Measurements from ENCODE around the gene INSM2. TPM values are rescaled to one million over a fixed set of nuclear protein-coding genes. Genes with fewer than 3 reads are reported as not detected.

Gene INSM2
- polyA plus RNA-seq, 1 donor (not counting 4 experiments of a cell fraction or from before 2014, with no cell fraction given): not detected

- Histone ChIP-seq H3K9me3 (ENCODE audit: control insufficient read depth, low read depth, low read length) (no peaks in the 10 kb centered on the region), H3K9me1 (ENCODE audit: control insufficient read depth, extremely low read depth, insufficient read depth, low read length) (no peaks in the 10 kb centered on the region), H3K27ac (ENCODE audit: control insufficient read depth, insufficient read depth, low read length) (no peak overlapping the region), H4K20me1 (ENCODE audit: control insufficient read depth, extremely low read depth, insufficient read depth, low read length) (no peaks in the 10 kb centered on the region), H3K4me1 (ENCODE audit: control insufficient read depth, extremely low read depth, insufficient read depth, low read length) (no peaks in the 10 kb centered on the region), H3K4me2 (ENCODE audit: control insufficient read depth, extremely low read depth, insufficient read depth, low read depth, low read length) (no peak overlapping the region), H3K36me3 (ENCODE audit: control insufficient read depth in 2 of 2, extremely low read depth in 1 of 2, insufficient read depth in 2 of 2, low read length in 2 of 2) (no peaks in the 10 kb centered on the region), H3K79me2 (ENCODE audit: control insufficient read depth, insufficient read depth, low read length) (no peaks in the 10 kb centered on the region), H3K27me3 (ENCODE audit: control insufficient read depth, extremely low read depth, insufficient read depth, low read length) (no peaks in the 10 kb centered on the region), H2AFZ (ENCODE audit: control insufficient read depth, low read length) (no peak overlapping the region), H3K9ac (ENCODE audit: control insufficient read depth, extremely low read depth, insufficient read depth, low read length) (no peak overlapping the region), H3K4me3 (ENCODE audit: control insufficient read depth in 2 of 3, extremely low read depth in 1 of 3, insufficient read depth in 2 of 3, low read depth in 1 of 3, low read length in 3 of 3) (no peak overlapping the region)
- FAIRE-seq (no peak), DNase-seq (ENCODE audit: low read depth, low spot score) (no peak)
- TF ChIP-seq, protein P1, sequence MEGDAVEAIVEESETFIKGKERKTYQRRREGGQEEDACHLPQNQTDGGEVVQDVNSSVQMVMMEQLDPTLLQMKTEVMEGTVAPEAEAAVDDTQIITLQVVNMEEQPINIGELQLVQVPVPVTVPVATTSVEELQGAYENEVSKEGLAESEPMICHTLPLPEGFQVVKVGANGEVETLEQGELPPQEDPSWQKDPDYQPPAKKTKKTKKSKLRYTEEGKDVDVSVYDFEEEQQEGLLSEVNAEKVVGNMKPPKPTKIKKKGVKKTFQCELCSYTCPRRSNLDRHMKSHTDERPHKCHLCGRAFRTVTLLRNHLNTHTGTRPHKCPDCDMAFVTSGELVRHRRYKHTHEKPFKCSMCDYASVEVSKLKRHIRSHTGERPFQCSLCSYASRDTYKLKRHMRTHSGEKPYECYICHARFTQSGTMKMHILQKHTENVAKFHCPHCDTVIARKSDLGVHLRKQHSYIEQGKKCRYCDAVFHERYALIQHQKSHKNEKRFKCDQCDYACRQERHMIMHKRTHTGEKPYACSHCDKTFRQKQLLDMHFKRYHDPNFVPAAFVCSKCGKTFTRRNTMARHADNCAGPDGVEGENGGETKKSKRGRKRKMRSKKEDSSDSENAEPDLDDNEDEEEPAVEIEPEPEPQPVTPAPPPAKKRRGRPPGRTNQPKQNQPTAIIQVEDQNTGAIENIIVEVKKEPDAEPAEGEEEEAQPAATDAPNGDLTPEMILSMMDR (optimal IDR thresholded peaks at IDR 0.05 in 1 of 3, IDR thresholded peaks at IDR 0.05 in 1 of 3, conservative IDR thresholded peaks at IDR 0.05 in 1 of 3; ENCODE audit: extremely low read depth in 1 of 3, insufficient read depth in 2 of 3, low read length in 3 of 3): no peak
- no peak for TF ChIP-seq EZH2 (IDR thresholded peaks at IDR 0.05; ENCODE audit: low read length)
- dilution Hi-C loops (cut with MboI; ENCODE audit: extremely low pct_ligation_motif_present, low sequenced_read_pairs): no loop called here
These were observed 18.0 kb upstream of the INSM2 start for GRCh38 chr14:35515916-35516315.

- no peaks in the 10 kb centered on the region for H3K4me1 ChIP-seq (ENCODE audit: control insufficient read depth, extremely low read depth, insufficient read depth, low read length)
- H3K9me1 ChIP-seq (ENCODE audit: control insufficient read depth, extremely low read depth, insufficient read depth, low read length): no peaks in the 10 kb centered on the region
- peaks cover 3% of the 10 kb centered on the region for H3K27me3 ChIP-seq (ENCODE audit: control insufficient read depth, extremely low read depth, insufficient read depth, low read length)
- H3K9me3 ChIP-seq (ENCODE audit: control insufficient read depth, low read depth, low read length): no peaks in the 10 kb centered on the region
- no peak overlapping the region for H3K4me2 ChIP-seq (ENCODE audit: control insufficient read depth, extremely low read depth, insufficient read depth, low read depth, low read length)
- DNase-seq (ENCODE audit: low read depth, low spot score): no peak
- no peak overlapping the region for H2AFZ ChIP-seq (ENCODE audit: control insufficient read depth, low read length)
- no peaks in the 10 kb centered on the region for H4K20me1 ChIP-seq (ENCODE audit: control insufficient read depth, extremely low read depth, insufficient read depth, low read length)
- H3K4me3 ChIP-seq (ENCODE audit: control insufficient read depth in 2 of 3, extremely low read depth in 1 of 3, insufficient read depth in 2 of 3, low read depth in 1 of 3, low read length in 3 of 3): no peak overlapping the region
- no peaks in the 10 kb centered on the region for H3K36me3 ChIP-seq (ENCODE audit: control insufficient read depth in 2 of 2, extremely low read depth in 1 of 2, insufficient read depth in 2 of 2, low read length in 2 of 2)
- dilution Hi-C loops (cut with MboI; ENCODE audit: extremely low pct_ligation_motif_present, low sequenced_read_pairs): no loop called here
- no peak for TF ChIP-seq EZH2 (IDR thresholded peaks at IDR 0.05; ENCODE audit: low read length)
- no peaks in the 10 kb centered on the region for H3K79me2 ChIP-seq (ENCODE audit: control insufficient read depth, insufficient read depth, low read length)
- no peak for FAIRE-seq
- H3K9ac ChIP-seq (ENCODE audit: control insufficient read depth, extremely low read depth, insufficient read depth, low read length): no peak overlapping the region
- no peak overlapping the region for H3K27ac ChIP-seq (ENCODE audit: control insufficient read depth, insufficient read depth, low read length)
These were observed 14.0 kb upstream of the INSM2 start for GRCh38 chr14:35519986-35520385.

DNA sequence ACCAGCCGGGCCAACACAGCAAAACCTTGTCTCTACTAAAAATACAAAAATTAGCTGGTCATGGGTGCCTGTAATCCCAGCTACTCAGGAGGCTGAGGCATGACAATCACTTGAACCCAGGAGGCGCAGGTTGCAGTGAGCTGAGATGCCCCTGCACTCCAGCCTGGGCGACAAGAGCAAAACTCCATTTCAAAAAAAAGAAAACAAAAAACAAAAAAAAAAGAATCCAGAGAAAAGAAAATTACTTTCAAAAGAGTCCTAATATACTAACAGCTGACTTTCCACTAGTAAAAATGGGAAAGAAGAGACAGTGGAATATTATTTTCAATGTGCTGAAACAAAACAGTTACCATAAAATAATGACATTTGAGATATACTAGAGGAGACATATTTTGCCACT lies 8.3 kb upstream of the INSM2 start:
- H3K4me1 ChIP-seq (ENCODE audit: control insufficient read depth, extremely low read depth, insufficient read depth, low read length): no peaks in the 10 kb centered on the region
- no peak overlapping the region for H3K4me3 ChIP-seq (ENCODE audit: control insufficient read depth in 2 of 3, extremely low read depth in 1 of 3, insufficient read depth in 2 of 3, low read depth in 1 of 3, low read length in 3 of 3)
- H4K20me1 ChIP-seq (ENCODE audit: control insufficient read depth, extremely low read depth, insufficient read depth, low read length): no peaks in the 10 kb centered on the region
- no peaks in the 10 kb centered on the region for H3K79me2 ChIP-seq (ENCODE audit: control insufficient read depth, insufficient read depth, low read length)
- no peak overlapping the region for H3K9ac ChIP-seq (ENCODE audit: control insufficient read depth, extremely low read depth, insufficient read depth, low read length)
- dilution Hi-C loops (cut with MboI; ENCODE audit: extremely low pct_ligation_motif_present, low sequenced_read_pairs): no loop called here
- no peak overlapping the region for H3K27ac ChIP-seq (ENCODE audit: control insufficient read depth, insufficient read depth, low read length)
- no peak for DNase-seq (ENCODE audit: low read depth, low spot score)
- no peak overlapping the region for H2AFZ ChIP-seq (ENCODE audit: control insufficient read depth, low read length)
- H3K9me1 ChIP-seq (ENCODE audit: control insufficient read depth, extremely low read depth, insufficient read depth, low read length): no peaks in the 10 kb centered on the region
- peaks cover 17% of the 10 kb centered on the region for H3K27me3 ChIP-seq (ENCODE audit: control insufficient read depth, extremely low read depth, insufficient read depth, low read length)
- TF ChIP-seq, protein P1 (optimal IDR thresholded peaks at IDR 0.05 in 1 of 3, IDR thresholded peaks at IDR 0.05 in 1 of 3, conservative IDR thresholded peaks at IDR 0.05 in 1 of 3; ENCODE audit: extremely low read depth in 1 of 3, insufficient read depth in 2 of 3, low read length in 3 of 3): no peak
- TF ChIP-seq EZH2 (IDR thresholded peaks at IDR 0.05; ENCODE audit: low read length): no peak
- no peaks in the 10 kb centered on the region for H3K36me3 ChIP-seq (ENCODE audit: control insufficient read depth in 2 of 2, extremely low read depth in 1 of 2, insufficient read depth in 2 of 2, low read length in 2 of 2)
- H3K9me3 ChIP-seq (ENCODE audit: control insufficient read depth, low read depth, low read length): no peaks in the 10 kb centered on the region
- no peak overlapping the region for H3K4me2 ChIP-seq (ENCODE audit: control insufficient read depth, extremely low read depth, insufficient read depth, low read depth, low read length)
- FAIRE-seq: no peak

All from keratinocyte (primary cell).